HG03354 (cell line): ENCODE measurements around the gene UNC13D.

Experiments used
- ATAC-seq: cut with Tn5 transposase; IDR thresholded peaks from one replicate; pipeline ENCODE4 v1.9.1; 2021; ENCODE audit warnings: mild to moderate bottlenecking; ENCODE audit not compliant: unreplicated experiment, poor library complexity, severe bottlenecking

UNC13D gene

DNA sequence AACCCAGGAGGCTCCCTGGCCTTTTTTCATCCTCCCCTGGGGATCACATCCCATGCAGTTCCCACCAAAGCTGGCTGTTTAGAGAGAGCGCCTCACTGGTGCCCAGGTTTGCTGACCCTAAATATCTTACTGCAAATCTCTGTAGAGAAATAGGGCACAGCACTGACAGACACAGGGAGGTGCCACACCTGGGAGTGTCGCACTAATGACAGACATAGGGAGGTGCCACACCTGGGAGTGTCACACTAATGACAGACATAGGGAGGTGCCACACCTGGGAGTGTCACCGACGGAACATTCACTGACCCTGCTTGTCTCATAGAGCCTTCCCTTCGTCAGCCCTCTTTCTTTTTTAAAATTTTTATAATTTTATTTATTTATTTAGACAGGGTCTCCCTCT is 34.0 kb downstream of the UNC13D start:
- ATAC-seq = no peak

DNA sequence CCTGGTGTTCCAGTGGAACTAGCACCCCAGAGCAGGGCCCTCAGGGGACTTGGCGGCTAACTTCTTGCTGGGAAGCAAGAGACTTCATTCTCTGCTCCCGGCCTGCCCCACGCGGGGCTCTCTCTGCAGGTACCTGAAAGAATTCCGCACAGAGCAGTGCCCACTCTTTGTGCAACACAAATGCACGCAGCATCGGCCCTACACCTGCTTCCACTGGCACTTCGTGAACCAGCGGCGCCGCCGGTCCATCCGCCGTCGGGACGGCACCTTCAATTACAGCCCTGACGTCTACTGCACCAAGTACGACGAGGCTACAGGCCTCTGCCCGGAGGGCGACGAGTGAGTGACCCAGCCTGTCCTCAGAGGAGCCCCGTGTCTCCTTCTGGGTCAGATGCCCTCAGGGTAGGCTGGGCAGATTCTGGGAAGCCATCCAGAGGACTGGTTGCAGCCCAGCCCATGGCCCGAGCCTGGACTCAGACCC is 34.5 kb downstream of the UNC13D start:
- ATAC-seq = no peak

DNA sequence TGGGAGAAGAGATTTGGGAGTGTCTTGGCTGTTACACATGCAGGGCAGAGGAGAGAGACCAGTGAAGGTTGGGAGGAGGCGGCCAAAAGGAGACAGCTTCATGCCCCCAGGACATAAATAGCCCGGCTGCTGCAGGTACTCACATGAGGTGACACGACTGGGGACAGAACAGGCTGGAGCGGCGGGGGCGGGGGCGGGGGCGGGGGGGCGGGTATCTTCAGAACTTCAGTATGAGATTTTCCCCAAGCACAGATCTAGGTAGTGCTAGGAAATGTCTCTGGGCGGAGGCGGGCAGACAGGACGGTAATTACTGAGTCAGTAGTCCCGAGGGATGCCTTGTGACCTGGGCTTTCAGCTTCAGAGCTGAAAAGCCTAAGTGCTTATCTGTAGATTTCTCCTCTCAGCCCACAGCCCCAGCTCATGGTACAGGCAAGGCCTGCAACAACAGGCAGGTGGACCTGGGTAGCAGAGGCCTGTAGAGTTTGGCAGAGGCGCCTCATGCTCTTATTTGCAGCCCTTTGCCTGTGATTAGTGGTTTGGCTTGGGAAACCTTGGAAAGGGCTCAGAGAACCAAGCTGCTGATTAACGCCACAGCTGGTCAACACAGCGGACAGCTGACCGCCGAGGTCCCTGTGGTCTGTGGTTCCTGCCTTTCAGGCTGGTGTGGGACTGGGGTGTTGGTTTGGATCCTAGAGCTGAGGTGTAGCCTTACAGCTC is 35.1 kb downstream of the UNC13D start:
- ATAC-seq = no peak

DNA sequence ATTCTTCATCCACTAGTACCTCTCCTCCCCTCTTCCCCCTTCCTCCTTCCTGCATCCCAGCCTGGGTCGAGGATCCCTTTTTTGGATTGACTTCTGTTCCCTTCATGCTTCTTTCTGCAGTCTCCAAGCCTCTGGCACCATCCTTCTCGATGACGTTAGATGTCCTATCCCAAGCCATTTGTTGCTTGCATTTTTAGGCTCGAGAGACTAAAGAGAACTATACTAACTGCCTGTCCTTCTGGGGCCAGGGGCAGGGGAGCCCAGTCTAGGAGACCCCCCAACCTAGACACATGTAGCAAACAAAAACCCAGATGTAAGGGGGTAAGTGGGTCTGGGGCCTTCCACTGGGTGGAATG is 35.7 kb downstream of the UNC13D start:
- no peak for ATAC-seq

DNA sequence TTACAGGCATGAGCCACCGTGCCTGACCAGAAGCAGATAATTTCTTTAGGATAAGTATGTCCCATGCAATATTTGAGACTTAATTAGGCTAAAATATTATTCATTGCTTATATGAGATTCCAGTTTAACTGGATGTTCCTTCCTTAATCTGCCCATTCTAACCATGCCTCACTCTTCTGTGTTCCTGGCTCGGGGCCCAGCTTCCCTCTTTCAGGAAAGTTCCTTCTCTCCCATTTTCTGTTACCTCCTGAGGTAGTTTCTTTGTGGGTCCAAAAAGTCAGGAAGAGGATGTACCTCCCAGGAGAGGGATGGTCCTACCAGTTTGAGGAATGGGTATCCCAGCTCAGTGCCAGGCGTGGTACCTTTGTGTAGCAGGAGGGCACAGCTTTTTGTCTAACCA is 36.3 kb downstream of the UNC13D start:
- no peak for ATAC-seq

DNA sequence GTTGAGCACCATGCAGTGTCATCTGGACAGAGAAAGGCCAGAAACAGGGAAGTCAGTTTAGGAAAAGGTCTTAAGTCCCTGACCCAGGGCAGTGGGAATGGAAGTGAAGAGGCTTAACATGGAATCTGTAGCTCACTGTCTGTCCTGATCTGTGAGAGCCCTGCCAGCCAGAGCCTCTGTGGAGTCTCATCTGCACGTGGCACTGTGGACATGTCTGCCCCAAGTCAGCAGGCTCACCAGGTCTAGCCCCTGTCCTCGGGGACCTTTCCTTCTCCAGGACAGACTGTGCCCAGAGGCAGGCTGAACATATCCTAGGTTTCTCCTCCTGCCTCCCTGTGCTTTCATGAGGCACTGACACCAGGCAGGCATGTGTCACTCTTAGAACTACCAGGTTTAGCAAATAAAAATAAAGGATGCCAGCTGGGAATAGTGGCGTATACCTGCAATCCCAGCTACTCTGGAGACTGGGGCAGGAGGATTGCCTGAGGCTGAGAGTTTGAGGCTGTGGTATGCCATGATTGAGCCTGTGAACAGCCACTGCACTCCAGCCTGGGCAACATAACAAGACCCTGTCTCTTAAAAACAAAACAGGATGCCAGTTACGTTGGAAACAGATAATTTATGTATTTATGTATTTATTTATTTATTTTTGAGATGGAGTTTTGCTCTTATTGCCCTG is 37.2 kb downstream of the UNC13D start:
- no peak for ATAC-seq

DNA sequence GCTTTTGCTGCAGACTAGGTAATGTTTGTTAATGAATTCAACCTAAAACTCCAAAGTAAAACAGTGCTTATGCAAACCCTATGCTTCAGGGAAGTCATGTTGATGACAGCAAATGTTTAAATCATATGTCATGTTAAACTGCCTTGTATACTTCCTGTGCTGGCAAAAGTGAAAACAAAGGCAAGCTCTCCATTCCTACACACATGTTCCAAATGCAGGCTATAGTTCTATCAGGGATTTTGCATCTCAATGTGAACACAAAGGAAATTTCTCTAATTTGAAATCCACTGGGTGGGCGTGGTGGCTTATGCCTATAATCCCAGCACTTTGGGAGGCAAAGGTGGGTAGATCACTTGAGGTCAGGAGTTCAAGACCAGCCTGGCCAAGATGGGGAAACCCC is 40.3 kb downstream of the UNC13D start:
- no peak for ATAC-seq

DNA sequence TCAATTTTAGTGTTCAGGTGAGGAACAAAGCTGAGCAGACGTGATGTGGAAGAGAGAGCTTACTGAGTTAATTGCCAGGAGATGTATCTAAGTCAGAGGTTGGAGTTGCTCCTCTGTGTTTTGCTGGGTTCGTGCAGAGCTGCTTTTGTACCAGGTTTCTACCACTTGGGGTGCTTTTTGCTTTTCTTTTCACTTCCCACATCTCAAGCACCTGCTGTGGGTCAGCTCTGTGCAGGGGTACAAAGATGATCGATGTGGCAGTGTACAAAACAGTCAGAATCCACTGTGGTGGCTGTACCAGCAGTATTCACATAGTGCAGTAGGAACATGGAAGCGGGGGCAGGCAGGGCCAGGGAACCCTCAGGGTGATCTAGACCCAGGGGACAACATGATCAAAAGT is 44.8 kb downstream of the UNC13D start:
- no peak for ATAC-seq

DNA sequence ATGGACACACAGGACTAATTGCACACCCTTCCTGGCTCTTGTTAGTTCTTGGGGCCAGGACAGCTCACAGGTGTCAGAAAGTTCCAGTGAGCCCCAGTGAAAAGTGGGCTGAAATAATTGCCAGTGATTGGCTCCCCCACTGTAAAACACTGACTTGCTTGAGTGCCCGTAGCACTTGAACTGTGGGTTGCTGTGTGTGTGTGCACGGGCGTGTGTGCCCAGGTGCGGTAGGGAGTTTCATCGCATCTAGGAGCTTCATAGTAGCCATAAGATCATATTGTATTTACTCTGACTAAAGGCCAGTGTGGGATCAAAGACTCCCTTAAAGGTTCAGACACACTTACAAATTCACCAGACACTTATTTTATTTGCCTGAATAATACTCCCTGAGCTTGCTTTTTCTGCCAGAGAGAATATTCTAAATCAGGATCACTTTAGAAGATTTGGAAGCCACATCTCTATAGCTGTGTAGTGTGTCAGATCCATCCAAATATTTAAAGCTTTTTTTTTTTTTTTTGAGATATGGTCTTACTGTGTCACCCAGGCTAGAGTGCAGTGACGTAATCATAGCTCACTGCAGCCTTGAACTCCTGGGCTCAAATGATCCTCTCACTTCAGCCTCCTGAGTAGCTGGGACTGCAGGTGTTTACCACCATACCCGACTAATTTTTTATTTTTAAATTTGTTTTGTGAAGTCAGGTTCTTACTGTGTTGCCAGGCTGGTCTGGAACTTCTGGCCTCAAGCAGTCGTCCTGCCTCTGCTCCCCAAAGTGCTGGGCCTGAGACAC is 48.2 kb downstream of the UNC13D start:
- ATAC-seq = no peak

DNA sequence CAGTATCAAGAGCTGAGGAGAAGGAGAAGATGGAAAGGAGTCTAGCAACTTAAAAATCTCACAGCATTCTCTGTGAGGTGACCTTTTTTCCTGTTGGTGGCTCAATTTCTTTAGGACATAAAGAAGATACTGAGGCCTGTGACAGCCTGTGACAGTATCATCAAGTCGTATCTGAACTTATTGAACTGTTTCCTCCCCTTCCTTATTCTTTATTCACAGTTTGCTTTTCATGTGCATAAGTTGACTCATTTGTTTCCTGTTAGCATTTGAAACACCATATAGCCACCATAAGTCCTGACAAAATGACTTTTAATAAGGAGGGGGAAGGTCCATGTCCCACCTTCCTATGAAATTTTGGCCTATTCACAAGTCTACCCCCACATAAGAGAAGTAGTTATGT is 50.7 kb downstream of the UNC13D start:
- no peak for ATAC-seq

DNA sequence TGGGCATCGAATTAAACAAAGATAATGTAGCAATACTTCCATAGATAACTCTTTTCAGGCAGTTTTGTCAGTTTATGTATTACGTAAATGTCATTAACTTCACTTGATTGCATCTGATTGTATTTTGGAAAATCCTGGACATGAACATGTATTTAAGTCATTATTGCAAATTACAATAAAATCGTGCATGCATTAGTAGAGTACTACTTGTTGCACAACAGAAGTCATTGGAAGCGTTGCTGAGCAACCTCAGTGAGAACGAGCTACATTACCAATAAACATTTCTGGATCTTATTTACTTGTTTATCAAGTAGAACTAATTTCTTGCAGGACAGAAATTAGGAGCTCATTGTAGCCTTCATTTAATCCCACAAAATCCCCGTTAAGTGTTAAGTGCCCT is 53.0 kb downstream of the UNC13D start:
- ATAC-seq = no peak

DNA sequence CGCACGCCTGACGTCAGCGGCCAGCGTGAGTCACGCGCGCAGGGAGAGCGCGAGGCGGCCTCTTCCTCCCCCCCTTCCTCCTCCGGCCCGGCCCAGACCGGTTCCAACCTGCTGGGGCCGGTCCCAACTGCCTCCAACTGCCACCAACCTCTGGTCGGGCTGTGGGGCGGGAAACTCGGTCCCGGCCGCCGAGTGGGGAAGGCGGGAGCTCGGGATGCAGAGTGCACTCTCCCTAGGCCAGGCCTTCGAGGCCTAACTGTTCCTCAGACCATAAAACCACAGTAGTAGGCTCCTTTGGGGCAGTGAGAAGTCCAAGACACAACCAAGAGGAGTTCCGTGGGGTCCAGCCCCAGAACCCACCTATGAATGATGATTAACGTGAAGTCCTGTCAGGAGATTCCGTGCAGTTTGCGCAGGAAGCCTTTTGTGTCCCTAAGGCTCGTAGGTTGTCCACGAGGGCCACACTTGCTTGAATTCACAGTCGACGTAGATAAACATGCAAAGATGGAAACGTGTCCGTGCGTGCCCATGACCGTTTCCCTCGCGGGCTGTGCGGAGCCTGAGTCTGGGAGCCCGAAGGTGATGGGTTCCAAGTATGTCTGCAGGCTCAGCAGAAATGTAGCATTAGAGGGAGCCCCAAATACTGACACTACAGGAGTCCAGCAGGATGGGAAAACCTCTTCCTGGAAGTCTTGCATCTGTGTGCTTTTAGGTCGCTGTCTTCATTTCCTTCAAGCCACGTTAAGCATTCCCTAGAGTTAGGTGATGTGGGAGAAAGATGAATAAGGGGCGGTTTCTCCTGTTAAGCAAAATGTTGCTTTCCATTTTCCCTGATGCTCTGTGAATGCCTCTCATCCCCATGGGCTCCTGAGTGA is 59.0 kb downstream of the UNC13D start:
- ATAC-seq = peak; percentile 60

DNA sequence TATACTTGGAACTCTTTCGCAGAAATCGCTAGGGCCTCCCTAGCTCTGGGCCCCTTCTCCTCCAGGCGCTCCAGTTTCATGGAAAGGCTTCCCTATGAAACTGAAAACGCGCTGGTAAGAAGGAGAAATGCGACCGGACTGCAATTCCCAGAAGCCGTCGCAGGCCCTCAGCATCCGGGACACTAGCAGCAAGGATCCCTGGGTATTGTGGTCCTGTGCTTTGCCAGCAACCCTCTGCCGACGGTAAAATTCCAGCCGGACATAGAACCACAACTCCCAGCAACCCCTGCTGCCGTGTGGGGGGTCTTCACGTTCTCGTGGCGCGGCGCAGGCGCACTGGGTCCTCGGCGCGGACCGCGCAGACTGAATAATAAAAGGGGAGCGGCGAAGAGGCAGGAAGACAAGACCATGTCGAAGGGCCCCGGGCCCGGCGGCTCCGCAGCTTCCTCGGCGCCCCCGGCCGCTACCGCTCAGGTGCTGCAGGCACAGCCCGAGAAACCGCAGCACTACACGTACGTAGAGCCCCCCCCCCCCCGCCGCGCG is 59.7 kb downstream of the UNC13D start, which contains the start of gene UNK:
TSS of gene UNK (plus strand) at position 334 of the 543 bp plus-strand sequence. CDS start at position 409, 75 bp downstream.
- ATAC-seq = peak; percentile 68

DNA sequence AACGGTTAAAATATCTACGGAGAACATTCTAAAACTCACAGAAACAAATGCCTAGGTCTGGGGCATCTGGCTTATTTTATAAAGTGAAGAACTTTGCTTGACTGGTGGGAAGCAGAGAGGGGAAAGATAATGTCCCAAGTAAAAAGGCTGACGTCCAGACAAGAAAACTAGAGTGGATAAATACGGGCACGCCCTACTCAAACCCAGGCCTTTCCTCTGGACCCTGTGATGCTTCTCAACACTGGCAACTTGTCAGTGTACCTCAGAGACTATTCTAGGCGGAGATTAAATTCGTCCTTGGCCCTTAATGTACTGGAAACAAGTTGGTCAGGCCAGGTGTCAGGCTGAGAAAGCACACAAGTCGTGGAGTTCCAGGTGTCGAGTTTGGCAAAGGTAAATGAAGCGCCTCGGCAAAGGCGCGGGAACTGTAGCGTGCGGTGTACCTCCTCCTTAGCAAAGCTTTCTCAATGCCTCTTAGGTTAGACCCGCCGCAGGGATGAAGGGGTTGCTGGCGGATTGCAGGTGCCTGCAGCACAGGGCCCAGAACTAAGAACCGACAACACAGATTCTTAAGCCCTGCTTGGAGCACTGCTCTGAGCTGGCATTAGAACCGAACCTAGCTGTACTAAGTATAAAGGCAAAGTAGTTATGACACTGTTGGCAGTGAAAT is 60.3 kb downstream of the UNC13D start:
- ATAC-seq = no peak

DNA sequence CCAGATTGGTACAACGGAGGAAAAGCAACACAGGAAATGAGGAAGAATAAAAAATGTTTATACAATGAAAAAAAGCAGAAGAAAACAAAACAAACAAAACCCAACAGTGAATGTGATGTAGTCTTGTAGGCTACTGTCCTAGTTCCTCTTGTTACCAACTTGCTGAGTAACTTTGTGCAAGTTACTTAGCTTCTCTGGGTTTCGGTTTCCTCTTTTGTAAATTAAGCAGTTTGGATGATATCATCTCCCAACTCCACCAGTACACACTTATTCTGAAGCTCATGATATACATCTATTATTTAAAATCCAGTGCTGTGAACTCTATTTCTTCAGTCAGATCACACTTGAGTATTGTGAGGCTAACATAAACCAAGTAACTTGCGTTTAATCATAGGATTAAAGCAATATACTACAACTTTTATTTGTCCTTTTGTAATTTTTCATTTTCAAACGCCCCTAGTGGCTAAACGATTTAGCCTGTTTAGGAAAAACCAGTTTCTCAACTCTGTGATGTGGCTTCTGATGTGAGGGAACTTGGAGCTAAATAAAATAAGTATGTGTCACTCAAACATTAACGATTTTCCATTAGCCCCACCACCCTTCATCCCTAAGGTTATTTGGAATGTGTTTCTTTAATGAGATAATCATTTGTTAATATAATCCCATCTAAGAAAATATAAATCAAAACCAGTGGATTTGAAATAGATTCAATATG is 61.0 kb downstream of the UNC13D start:
- no peak for ATAC-seq

DNA sequence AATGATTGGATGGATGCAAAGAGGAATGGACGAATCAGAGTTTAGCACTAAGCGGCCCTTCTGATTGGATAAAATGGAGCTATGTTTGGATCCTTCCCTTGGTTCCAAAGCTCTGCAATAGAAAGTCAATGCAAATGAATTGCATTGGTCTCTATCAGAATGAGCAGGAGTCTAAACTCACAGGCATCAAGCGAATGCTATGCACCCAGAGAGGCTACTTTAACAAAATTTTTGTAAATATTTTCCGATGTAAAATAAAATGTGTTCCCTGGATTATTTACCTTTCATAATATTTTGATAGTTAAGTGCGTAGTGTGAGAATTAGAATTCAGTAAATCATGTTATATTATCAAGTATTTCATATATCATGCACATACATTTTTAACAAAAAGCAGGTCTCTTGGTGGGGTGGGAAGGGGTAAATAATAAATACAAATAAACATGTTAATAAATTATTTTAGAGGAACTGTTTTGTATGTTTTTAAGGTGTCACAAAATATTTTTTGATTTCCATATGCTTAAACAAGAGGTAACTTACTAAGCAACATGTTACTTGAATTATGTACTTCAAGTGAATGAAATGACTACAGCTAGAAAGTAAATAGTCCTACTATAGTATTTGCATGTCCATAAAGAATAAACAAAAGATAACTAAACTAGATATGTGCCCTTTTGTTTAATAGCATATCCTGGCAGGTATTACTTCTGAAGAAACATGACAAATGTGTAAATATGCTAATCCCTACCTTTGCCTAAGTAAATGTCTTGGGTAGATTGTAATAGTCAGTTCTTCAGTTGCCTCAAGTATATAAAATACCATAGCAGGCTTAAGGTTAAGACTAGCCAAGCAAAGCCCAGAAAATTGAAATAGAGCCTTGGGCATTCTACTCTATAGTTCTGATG is 64.0 kb downstream of the UNC13D start:
- no peak for ATAC-seq

DNA sequence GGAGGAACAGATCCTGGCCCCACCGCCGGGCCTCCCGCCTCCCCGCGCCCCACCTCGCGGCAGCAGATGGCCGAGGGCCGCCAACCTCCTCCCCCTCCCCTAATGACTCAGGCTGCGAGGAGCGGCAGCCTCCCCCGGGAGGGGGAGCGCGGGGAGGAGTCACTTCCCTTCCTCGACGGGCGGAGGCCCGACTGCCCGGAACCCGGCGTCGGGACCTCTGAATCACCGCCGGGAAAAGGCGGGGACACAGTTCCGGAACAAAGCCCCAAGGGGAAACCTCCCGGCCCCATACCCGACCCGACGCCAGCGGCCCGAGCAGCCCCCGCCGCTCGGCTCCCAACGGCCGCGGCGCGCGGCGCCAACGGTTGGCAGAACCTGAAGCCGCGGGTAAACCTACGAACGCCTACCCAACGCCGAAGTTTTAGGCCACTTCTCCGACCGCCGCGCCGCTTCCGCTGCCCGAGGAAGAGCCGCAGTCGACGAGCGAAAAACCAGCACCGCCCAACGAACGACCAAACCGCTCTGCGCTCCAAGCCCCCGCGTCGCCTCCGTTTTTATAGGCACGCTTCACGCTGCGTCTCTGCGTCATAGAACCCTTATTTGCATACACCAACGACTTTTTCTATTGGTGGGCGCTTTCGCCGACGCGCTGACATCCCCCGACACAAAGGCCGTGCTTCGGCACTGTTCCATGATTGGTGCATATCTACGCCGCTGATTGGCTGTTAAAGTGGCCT is 64.8 kb downstream of the UNC13D start:
- ATAC-seq = peak; percentile 70
